Measurements from ENCODE around the gene RHBDD1. TPM values are rescaled to one million over a fixed set of nuclear protein-coding genes. Genes with fewer than 3 reads are reported as not detected.

Gene RHBDD1
- total RNA-seq, 2 experiments from 2014 or later, result 43.8 to 47.1 TPM

DNA sequence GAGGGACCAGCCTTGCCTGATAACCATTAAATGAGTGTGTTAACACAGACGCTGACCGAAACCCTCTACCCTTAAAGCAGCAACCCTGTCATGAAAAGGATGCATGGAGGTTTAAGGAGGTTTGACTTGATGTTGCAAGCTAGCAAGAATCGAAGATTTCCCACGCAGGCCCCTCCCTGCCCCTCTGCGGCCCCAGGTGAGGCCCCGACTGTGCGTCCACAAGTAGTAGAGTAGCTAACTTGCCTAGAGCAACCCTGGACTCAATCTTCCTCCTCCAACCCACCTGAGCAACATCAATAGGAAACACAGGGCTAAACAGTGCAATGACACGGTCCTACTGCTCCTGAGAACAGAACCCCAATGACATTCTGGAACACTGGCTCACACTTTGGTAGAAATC lies 178.0 kb downstream of the RHBDD1 start:
- no peaks in the 10 kb centered on the region for H3K36me3 Mint-ChIP-seq (ENCODE audit: low read depth)

DNA sequence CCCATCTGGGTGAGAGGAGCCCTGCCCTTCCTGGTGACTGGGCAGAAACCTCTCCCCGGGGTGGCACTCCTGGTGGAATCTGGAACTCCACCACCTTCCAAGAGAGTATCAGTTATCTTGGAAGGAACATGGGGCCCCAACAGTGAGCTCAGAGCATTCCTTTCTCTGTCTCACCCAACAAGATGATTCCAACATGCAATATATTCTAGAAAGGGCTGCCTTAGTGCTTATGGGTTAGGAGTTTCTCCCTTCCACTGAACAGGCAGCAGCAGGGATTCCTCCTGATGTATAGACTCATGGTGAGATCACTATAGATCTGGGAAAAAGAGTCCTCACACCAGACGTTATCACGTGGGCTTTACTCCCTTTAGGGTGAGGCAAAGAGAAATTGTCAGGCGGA lies 181.0 kb downstream of the RHBDD1 start:
- ChIA-PET POLR2A (no interaction called here), CTCF (no interaction called here)
- H3K4me3 ChIP-seq (ENCODE audit: low read length), result no peak overlapping the region
- peaks cover 7% of the 10 kb centered on the region for H3K27me3 Mint-ChIP-seq
- no peak overlapping the region for H3K4me3 Mint-ChIP-seq
- ATAC-seq (ENCODE audit: poor library complexity) (no peak), DNase-seq (no peak)
- intact Hi-C loops (cut with DNase I, micrococcal nuclease), result no loop called here
- H3K9me3 ChIP-seq (ENCODE audit: control insufficient read depth in 1 of 2, insufficient read depth in 1 of 2, low read length in 2 of 2), result no peaks in the 10 kb centered on the region
- no peak overlapping the region for H3K27ac Mint-ChIP-seq
- H3K36me3 Mint-ChIP-seq (ENCODE audit: low read depth), result no peaks in the 10 kb centered on the region
- TF ChIP-seq, protein P1, sequence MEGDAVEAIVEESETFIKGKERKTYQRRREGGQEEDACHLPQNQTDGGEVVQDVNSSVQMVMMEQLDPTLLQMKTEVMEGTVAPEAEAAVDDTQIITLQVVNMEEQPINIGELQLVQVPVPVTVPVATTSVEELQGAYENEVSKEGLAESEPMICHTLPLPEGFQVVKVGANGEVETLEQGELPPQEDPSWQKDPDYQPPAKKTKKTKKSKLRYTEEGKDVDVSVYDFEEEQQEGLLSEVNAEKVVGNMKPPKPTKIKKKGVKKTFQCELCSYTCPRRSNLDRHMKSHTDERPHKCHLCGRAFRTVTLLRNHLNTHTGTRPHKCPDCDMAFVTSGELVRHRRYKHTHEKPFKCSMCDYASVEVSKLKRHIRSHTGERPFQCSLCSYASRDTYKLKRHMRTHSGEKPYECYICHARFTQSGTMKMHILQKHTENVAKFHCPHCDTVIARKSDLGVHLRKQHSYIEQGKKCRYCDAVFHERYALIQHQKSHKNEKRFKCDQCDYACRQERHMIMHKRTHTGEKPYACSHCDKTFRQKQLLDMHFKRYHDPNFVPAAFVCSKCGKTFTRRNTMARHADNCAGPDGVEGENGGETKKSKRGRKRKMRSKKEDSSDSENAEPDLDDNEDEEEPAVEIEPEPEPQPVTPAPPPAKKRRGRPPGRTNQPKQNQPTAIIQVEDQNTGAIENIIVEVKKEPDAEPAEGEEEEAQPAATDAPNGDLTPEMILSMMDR (IDR thresholded peaks at IDR 0.05), result no peak
- H3K27me3 ChIP-seq (ENCODE audit: control insufficient read depth in 1 of 2, insufficient read depth in 2 of 2, low read length in 2 of 2), result peaks cover 0 to 4% of the 10 kb centered on the region in 2 experiments
- no peaks in the 10 kb centered on the region for H3K36me3 ChIP-seq (ENCODE audit: insufficient read depth, low read length)
- no peak overlapping the region for H3K27ac ChIP-seq (ENCODE audit: low read depth in 1 of 2, low read length in 2 of 2)
- H3K9me3 Mint-ChIP-seq, result no peaks in the 10 kb centered on the region
- H3K4me1 ChIP-seq (ENCODE audit: insufficient read depth, low read length), result no peaks in the 10 kb centered on the region
- H3K4me1 Mint-ChIP-seq (ENCODE audit: low read depth), result no peaks in the 10 kb centered on the region

More for the DNA sequence above, 178.0 kb downstream of the RHBDD1 start:
- no peaks in the 10 kb centered on the region for H3K9me3 ChIP-seq (ENCODE audit: control insufficient read depth in 1 of 2, insufficient read depth in 1 of 2, low read length in 2 of 2)
- DNase-seq, result no peak
- ATAC-seq (ENCODE audit: poor library complexity), result no peak
- H3K4me1 ChIP-seq (ENCODE audit: insufficient read depth, low read length), result no peaks in the 10 kb centered on the region
- peaks cover 0 to 3% of the 10 kb centered on the region in 2 experiments for H3K27me3 ChIP-seq (ENCODE audit: control insufficient read depth in 1 of 2, insufficient read depth in 2 of 2, low read length in 2 of 2)
- TF ChIP-seq, protein P1 (IDR thresholded peaks at IDR 0.05), result no peak
- Mint-ChIP-seq H3K4me3 (no peak overlapping the region), H3K4me1 (ENCODE audit: low read depth) (no peaks in the 10 kb centered on the region), H3K27ac (no peak overlapping the region), H3K27me3 (peaks cover 7% of the 10 kb centered on the region), H3K9me3 (no peaks in the 10 kb centered on the region)
- ChIA-PET CTCF (no interaction called here), POLR2A (no interaction called here)
- no peak overlapping the region for H3K4me3 ChIP-seq (ENCODE audit: low read length)
- no peak overlapping the region for H3K27ac ChIP-seq (ENCODE audit: low read depth in 1 of 2, low read length in 2 of 2)
- intact Hi-C loops (cut with DNase I, micrococcal nuclease), result no loop called here
- H3K36me3 ChIP-seq (ENCODE audit: insufficient read depth, low read length), result no peaks in the 10 kb centered on the region

DNA sequence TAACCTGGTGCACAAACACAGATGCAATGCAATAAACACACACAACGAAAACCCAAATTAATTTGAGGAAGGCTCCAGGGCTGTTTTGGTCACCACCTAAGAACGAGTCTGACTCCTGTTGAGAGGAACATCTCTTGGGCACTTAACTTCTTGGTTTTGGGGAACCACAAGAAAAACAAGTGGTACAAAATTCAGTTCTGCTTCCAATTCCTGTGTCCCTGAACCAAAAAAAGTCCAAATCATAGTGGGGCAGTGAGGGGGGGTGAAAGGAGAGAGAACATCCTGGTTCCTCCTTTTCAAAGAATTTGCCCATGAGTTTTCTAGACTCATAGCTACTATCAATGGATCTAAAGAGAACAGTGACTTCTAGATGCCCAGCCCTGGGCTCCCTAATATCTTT lies 184.6 kb downstream of the RHBDD1 start:
- H3K4me3 Mint-ChIP-seq, result no peak overlapping the region
- H3K27ac ChIP-seq (ENCODE audit: low read depth in 1 of 2, low read length in 2 of 2), result no peak overlapping the region
- H3K4me1 Mint-ChIP-seq (ENCODE audit: low read depth), result no peaks in the 10 kb centered on the region
- no peaks in the 10 kb centered on the region for H3K4me1 ChIP-seq (ENCODE audit: insufficient read depth, low read length)
- POLR2A ChIA-PET, result no interaction called here
- peaks cover 7% of the 10 kb centered on the region for H3K27me3 Mint-ChIP-seq
- TF ChIP-seq, protein P1 (IDR thresholded peaks at IDR 0.05), result no peak
- no peaks in the 10 kb centered on the region for H3K9me3 Mint-ChIP-seq
- no peaks in the 10 kb centered on the region for H3K36me3 Mint-ChIP-seq (ENCODE audit: low read depth)
- CTCF ChIA-PET, result no interaction called here
- peaks cover 0 to 6% of the 10 kb centered on the region in 2 experiments for H3K27me3 ChIP-seq (ENCODE audit: control insufficient read depth in 1 of 2, insufficient read depth in 2 of 2, low read length in 2 of 2)
- H3K36me3 ChIP-seq (ENCODE audit: insufficient read depth, low read length), result no peaks in the 10 kb centered on the region
- peak in 2 of 14 experiments; percentile 4 for DNase-seq
- ATAC-seq (ENCODE audit: poor library complexity), result no peak
- H3K9me3 ChIP-seq (ENCODE audit: control insufficient read depth in 1 of 2, insufficient read depth in 1 of 2, low read length in 2 of 2), result no peaks in the 10 kb centered on the region
- no peak overlapping the region for H3K27ac Mint-ChIP-seq
- intact Hi-C loops (cut with DNase I, micrococcal nuclease), result no loop called here
- H3K4me3 ChIP-seq (ENCODE audit: low read length), result no peak overlapping the region

Data from CD4-positive, alpha-beta T cell (primary cell).